SK-N-SH treated with all-trans-retinoic acid at 6 μM for 48 hours (cell line): Measurements from ENCODE around the gene ALOX5.

ENCODE experiments used
- ATAC-seq: fragments of 200-7000 bp; cut with Tn5 transposase; 3 replicates; pipeline ENCODE4 v1.9.1; 2020; ENCODE audit warnings: mild to moderate bottlenecking, moderate library complexity
- ARNTL ChIP-seq: fragments of 450-650 bp; formaldehyde crosslinking; IDR thresholded peaks from 2 replicates; pipeline ENCODE4 v1.5.0; 2020; ENCODE audit warnings: low read depth, mild to moderate bottlenecking, moderate library complexity, borderline replicate concordance
- BACH2 ChIP-seq: fragments of 250-450 bp; sonication (Bioruptor Pico); IDR thresholded peaks from 2 replicates; pipeline ENCODE4 v1.9.0; 2021; ENCODE audit warnings: mild to moderate bottlenecking, borderline replicate concordance
- CSDC2 ChIP-seq: fragments of 250-450 bp; sonication (Bioruptor Pico); IDR thresholded peaks from 2 replicates; pipeline ENCODE4 v1.5.0; 2020; ENCODE audit warnings: mild to moderate bottlenecking, moderate library complexity
- ESRRG ChIP-seq: fragments of 250-450 bp; sonication (Bioruptor Pico); IDR thresholded peaks from 2 replicates; pipeline ENCODE4 v1.6.1; 2021; ENCODE audit warnings: mild to moderate bottlenecking
- GLIS3 ChIP-seq: fragments of 250-450 bp; sonication (Bioruptor Pico); IDR thresholded peaks from 2 replicates; pipeline ENCODE4 v1.5.0; 2020; ENCODE audit warnings: mild to moderate bottlenecking, moderate library complexity
- ISL1 ChIP-seq: fragments of 250-450 bp; sonication (Bioruptor Pico); IDR thresholded peaks from 2 replicates; pipeline ENCODE4 v2.1.2; 2022; ENCODE audit warnings: mild to moderate bottlenecking, moderate library complexity
- OSR1 ChIP-seq: fragments of 250-450 bp; sonication (Bioruptor Pico); IDR thresholded peaks from 2 replicates; pipeline ENCODE4 v1.8.0; 2022; ENCODE audit warnings: moderate library complexity, mild to moderate bottlenecking, inconsistent platforms
- PPARA ChIP-seq: fragments of 250-450 bp; sonication (Bioruptor Pico); IDR thresholded peaks from 2 replicates; pipeline ENCODE4 v1.5.0; 2020; ENCODE audit warnings: mild to moderate bottlenecking, borderline replicate concordance
- RARB ChIP-seq: fragments of 250-450 bp; sonication (Bioruptor Pico); IDR thresholded peaks from 2 replicates; pipeline ENCODE4 v1.8.0; 2021; ENCODE audit warnings: mild to moderate bottlenecking, moderate library complexity
- SNAI2 ChIP-seq: fragments of 250-450 bp; sonication (Bioruptor Pico); IDR thresholded peaks from 2 replicates; pipeline ENCODE4 v1.5.0; 2020; ENCODE audit warnings: mild to moderate bottlenecking, moderate library complexity
- TCF4 ChIP-seq: fragments of 250-450 bp; sonication (Bioruptor Pico); IDR thresholded peaks from 2 replicates; pipeline ENCODE4 v1.8.0; 2021; ENCODE audit warnings: mild to moderate bottlenecking, moderate library complexity, borderline replicate concordance
- TOX ChIP-seq: fragments of 250-450 bp; sonication (Bioruptor Pico); IDR thresholded peaks from 2 replicates; pipeline ENCODE4 v1.8.0; 2021; ENCODE audit warnings: mild to moderate bottlenecking, moderate library complexity, borderline replicate concordance
- ZC3H10 ChIP-seq: fragments of 250-450 bp; sonication (Bioruptor Pico); IDR thresholded peaks from 2 replicates; pipeline ENCODE4 v1.5.1; 2021; ENCODE audit warnings: mild to moderate bottlenecking, moderate library complexity
- ZFP3 ChIP-seq: fragments of 250-450 bp; sonication (Bioruptor Pico); IDR thresholded peaks from 2 replicates; pipeline ENCODE4 v1.5.0; 2020; ENCODE audit warnings: mild to moderate bottlenecking, moderate library complexity
- ZNF565 ChIP-seq: fragments of 450-650 bp; formaldehyde crosslinking; conservative IDR thresholded peaks from 2 replicates; pipeline ENCODE4 v1.5.0; 2020; ENCODE audit warnings: low read depth, mild to moderate bottlenecking, moderate library complexity
- ZNF70 ChIP-seq: fragments of 450-650 bp; formaldehyde crosslinking; IDR thresholded peaks from 2 replicates; pipeline ENCODE4 v1.5.0; 2020; ENCODE audit warnings: mild to moderate bottlenecking, moderate library complexity
- TF ChIP-seq, protein P1 (sequence below): fragments of 250-450 bp; sonication (Bioruptor Pico); IDR thresholded peaks from 2 replicates; pipeline ENCODE4 v1.5.1; 2021; ENCODE audit warnings: mild to moderate bottlenecking, moderate library complexity
- TF ChIP-seq, protein P2 (sequence below): fragments of 250-450 bp; sonication (Bioruptor Pico); IDR thresholded peaks from 2 replicates; pipeline ENCODE4 v1.8.0; 2020; ENCODE audit warnings: mild to moderate bottlenecking, moderate library complexity, borderline replicate concordance
- TF ChIP-seq, protein P3 (sequence below): fragments of 250-450 bp; sonication (Bioruptor Pico); IDR thresholded peaks from 2 replicates; pipeline ENCODE4 v1.5.1; 2020; ENCODE audit warnings: low read depth, mild to moderate bottlenecking, moderate library complexity
- TF ChIP-seq, protein P4 (sequence below): fragments of 250-450 bp; sonication (Bioruptor Pico); IDR thresholded peaks from 2 replicates; pipeline ENCODE4 v1.5.0; 2020; ENCODE audit warnings: mild to moderate bottlenecking, moderate library complexity
- TF ChIP-seq, protein P5 (sequence below): fragments of 250-450 bp; sonication (Bioruptor Pico); IDR thresholded peaks from 2 replicates; pipeline ENCODE4 v1.8.0; 2021; ENCODE audit warnings: low read depth, mild to moderate bottlenecking, moderate library complexity, borderline replicate concordance

ALOX5 gene

DNA sequence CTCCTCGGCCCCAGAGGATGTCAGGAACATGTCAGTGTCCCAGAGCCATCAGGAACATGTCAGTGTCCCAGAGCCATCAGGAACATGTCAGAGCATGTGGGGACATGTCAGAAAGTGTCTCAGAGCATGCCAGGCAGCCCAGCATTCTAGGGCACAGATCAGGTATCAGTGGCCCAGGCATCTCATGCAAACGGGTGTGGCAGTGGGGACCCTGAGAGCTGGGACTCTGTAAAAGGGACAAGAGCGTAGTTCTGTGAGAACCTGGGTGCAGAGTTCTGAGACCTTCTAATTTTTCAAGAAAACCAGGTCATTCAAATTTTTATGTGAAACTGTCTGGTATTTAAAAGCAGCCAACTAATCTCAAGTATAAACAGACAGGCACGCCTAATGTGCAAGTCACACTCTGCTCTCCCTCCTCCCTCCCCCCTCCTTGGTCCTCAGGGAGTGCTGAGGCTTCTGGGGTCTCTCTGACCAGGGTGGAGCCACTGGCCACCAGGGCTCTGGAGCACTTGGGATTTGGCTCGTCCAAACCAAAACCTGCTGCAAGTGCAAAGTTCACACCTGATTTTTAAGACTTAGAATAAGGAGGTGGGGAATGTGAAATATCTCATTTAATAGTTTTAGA is 64.6 kb downstream of the ALOX5 start:
- no peak for ATAC-seq

DNA sequence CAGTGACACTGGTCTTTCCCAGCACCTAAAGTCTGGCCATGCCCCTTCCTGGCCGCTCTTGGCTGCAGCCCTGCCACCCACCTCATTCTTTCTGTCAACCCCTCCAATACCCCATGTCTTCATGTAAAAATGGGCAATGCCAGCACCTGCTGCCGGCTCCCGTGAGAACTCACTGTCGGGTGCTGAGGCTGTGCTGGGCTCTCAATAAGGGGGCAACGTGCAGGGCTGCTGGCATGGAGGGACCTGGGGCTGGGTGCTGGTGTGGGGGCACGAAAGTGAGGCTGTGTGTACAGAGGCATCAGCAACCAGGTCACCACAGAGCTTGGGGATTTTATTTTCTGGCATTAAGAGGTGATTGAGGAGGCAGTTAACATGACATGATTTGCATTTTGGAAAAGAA is 65.3 kb downstream of the ALOX5 start:
- no peak for ATAC-seq
- TF ChIP-seq, protein P1, sequence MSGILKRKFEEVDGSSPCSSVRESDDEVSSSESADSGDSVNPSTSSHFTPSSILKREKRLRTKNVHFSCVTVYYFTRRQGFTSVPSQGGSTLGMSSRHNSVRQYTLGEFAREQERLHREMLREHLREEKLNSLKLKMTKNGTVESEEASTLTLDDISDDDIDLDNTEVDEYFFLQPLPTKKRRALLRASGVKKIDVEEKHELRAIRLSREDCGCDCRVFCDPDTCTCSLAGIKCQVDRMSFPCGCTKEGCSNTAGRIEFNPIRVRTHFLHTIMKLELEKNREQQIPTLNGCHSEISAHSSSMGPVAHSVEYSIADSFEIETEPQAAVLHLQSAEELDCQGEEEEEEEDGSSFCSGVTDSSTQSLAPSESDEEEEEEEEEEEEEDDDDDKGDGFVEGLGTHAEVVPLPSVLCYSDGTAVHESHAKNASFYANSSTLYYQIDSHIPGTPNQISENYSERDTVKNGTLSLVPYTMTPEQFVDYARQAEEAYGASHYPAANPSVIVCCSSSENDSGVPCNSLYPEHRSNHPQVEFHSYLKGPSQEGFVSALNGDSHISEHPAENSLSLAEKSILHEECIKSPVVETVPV = no peak
- TF ChIP-seq ZC3H10 (CRISPR knock-in tag) (no peak), TCF4 (CRISPR knock-in tag) (no peak), OSR1 (CRISPR knock-in tag) (no peak), ZNF565 (CRISPR knock-in tag) (no peak), RARB (CRISPR knock-in tag) (no peak), ESRRG (CRISPR knock-in tag) (no peak), SNAI2 (CRISPR knock-in tag) (no peak), GLIS3 (no peak), ARNTL (CRISPR knock-in tag) (no peak), CSDC2 (CRISPR knock-in tag) (no peak)
- TF ChIP-seq, protein P2, sequence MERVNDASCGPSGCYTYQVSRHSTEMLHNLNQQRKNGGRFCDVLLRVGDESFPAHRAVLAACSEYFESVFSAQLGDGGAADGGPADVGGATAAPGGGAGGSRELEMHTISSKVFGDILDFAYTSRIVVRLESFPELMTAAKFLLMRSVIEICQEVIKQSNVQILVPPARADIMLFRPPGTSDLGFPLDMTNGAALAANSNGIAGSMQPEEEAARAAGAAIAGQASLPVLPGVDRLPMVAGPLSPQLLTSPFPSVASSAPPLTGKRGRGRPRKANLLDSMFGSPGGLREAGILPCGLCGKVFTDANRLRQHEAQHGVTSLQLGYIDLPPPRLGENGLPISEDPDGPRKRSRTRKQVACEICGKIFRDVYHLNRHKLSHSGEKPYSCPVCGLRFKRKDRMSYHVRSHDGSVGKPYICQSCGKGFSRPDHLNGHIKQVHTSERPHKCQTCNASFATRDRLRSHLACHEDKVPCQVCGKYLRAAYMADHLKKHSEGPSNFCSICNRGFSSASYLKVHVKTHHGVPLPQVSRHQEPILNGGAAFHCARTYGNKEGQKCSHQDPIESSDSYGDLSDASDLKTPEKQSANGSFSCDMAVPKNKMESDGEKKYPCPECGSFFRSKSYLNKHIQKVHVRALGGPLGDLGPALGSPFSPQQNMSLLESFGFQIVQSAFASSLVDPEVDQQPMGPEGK (CRISPR knock-in tag) = no peak

More for the DNA sequence above, 64.6 kb downstream of the ALOX5 start:
- no peak for TF ChIP-seq PPARA (CRISPR knock-in tag)
- no peak for TF ChIP-seq ESRRG (CRISPR knock-in tag)
- TF ChIP-seq ISL1 = no peak
- TF ChIP-seq, protein P3, sequence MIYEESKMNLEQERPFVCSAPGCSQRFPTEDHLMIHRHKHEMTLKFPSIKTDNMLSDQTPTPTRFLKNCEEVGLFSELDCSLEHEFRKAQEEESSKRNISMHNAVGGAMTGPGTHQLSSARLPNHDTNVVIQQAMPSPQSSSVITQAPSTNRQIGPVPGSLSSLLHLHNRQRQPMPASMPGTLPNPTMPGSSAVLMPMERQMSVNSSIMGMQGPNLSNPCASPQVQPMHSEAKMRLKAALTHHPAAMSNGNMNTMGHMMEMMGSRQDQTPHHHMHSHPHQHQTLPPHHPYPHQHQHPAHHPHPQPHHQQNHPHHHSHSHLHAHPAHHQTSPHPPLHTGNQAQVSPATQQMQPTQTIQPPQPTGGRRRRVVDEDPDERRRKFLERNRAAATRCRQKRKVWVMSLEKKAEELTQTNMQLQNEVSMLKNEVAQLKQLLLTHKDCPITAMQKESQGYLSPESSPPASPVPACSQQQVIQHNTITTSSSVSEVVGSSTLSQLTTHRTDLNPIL (CRISPR knock-in tag) = no peak
- TF ChIP-seq, protein P4, sequence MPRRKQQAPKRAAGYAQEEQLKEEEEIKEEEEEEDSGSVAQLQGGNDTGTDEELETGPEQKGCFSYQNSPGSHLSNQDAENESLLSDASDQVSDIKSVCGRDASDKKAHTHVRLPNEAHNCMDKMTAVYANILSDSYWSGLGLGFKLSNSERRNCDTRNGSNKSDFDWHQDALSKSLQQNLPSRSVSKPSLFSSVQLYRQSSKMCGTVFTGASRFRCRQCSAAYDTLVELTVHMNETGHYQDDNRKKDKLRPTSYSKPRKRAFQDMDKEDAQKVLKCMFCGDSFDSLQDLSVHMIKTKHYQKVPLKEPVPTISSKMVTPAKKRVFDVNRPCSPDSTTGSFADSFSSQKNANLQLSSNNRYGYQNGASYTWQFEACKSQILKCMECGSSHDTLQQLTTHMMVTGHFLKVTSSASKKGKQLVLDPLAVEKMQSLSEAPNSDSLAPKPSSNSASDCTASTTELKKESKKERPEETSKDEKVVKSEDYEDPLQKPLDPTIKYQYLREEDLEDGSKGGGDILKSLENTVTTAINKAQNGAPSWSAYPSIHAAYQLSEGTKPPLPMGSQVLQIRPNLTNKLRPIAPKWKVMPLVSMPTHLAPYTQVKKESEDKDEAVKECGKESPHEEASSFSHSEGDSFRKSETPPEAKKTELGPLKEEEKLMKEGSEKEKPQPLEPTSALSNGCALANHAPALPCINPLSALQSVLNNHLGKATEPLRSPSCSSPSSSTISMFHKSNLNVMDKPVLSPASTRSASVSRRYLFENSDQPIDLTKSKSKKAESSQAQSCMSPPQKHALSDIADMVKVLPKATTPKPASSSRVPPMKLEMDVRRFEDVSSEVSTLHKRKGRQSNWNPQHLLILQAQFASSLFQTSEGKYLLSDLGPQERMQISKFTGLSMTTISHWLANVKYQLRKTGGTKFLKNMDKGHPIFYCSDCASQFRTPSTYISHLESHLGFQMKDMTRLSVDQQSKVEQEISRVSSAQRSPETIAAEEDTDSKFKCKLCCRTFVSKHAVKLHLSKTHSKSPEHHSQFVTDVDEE (CRISPR knock-in tag) = no peak
- no peak for TF ChIP-seq ZNF565 (CRISPR knock-in tag)
- no peak for TF ChIP-seq CSDC2 (CRISPR knock-in tag)
- no peak for TF ChIP-seq TOX (CRISPR knock-in tag)
- no peak for TF ChIP-seq GLIS3
- no peak for TF ChIP-seq ZNF70 (CRISPR knock-in tag)
- TF ChIP-seq, protein P2 (CRISPR knock-in tag) = no peak
- TF ChIP-seq, protein P1 = no peak
- TF ChIP-seq, protein P5, sequence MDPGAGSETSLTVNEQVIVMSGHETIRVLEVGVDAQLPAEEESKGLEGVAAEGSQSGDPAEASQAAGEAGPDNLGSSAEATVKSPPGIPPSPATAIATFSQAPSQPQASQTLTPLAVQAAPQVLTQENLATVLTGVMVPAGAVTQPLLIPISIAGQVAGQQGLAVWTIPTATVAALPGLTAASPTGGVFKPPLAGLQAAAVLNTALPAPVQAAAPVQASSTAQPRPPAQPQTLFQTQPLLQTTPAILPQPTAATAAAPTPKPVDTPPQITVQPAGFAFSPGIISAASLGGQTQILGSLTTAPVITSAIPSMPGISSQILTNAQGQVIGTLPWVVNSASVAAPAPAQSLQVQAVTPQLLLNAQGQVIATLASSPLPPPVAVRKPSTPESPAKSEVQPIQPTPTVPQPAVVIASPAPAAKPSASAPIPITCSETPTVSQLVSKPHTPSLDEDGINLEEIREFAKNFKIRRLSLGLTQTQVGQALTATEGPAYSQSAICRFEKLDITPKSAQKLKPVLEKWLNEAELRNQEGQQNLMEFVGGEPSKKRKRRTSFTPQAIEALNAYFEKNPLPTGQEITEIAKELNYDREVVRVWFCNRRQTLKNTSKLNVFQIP (CRISPR knock-in tag) = no peak
- TF ChIP-seq OSR1 (CRISPR knock-in tag) = no peak
- no peak for TF ChIP-seq TCF4 (CRISPR knock-in tag)
- TF ChIP-seq BACH2 (CRISPR knock-in tag) = no peak
- TF ChIP-seq ZFP3 (CRISPR knock-in tag) = no peak
- TF ChIP-seq, all 23 proteins: peak for 0
